Activated CD8-positive, alpha-beta memory T cell treated with anti-CD3 and anti-CD28 coated beads, Interleukin-2, amount 50 U/mL, for 24 hours (primary cell): ENCODE data around the gene PLXDC2.
"Not testable (repeated sequence)": the region's sequence is repeated elsewhere in the genome, so short reads cannot be mapped to it uniquely, and the experiment has no call there.

Source experiments
- DNase-seq: peaks from one replicate; pipeline ENCODE4 v3.0.0-alpha.2; 2020; ENCODE audit errors: extremely low read depth

The PLXDC2 gene

DNA sequence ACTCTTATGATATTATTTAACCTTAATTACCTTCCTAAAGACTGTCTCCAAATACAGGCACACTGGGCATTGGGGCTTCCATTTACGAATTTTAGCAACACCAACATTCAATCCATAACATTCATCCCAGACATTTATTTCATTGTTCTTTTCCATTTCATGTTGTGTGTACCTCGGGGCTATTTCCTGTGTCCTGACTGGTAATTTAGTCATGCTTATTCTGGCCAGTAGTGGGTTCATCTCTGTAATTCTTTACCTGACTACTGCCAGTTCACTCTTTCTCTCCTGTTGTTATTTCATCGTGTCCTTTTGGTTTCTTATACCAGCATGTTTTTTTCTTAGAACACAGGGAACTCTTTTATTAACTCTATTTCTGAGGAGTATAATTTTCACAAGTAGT, 225.7 kb downstream of the PLXDC2 start:
- no peak for DNase-seq

DNA sequence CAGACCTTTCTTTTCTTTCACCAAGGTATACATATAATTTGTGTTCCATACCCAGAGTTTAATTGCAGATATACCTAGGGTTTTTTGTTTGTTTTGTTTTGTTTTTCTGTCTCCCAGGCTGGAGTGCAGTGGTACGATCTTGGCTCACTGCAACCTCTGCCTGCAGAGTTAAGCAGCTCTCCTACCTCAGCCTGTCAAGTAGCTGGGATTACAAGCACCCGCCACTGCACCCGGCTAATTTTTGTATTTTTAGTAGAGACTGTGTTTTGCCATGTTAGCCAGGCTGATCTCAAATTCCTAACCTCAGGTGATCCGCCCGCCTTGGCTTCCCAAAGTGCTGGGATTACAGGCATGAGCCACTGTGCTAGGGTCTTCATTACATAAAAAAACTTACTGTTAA, 228.9 kb downstream of the PLXDC2 start:
- DNase-seq, result not testable (repeated sequence)

DNA sequence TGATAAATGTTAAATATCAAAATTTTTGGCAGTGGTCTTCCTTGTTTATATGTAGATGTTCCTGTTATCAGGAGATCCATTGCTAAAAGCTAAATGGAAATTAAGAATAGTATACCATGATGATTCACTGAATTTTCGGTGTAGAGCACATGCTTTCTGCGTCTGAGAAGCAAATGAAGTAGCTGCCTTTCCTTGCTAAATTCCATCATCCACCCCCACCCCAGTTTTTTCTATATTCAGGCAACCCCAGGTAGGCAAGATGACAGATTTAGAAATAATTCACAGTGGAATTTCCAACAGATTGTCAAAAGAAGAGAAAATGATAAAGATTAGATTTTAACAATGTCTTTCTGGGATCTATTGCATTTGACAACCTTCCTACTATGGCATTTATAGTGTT, 231.9 kb downstream of the PLXDC2 start:
- DNase-seq, result no peak

DNA sequence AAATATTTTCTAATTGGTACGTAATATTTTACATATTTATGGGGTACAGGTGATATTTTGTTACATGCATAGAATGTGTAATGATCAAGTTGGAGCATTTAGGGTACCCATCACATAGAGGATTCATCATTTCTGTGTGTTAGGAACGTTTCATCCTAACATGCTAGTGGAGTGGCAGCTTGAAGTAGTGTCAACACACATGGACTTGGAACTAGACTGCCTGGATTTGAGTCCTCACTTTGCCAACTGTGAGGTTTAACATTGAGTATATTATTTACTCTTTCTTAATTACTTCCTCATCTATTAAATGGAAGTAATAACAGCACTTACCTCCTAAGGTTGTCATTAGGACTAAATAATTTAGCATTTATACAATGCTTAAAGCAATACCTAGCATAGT, 241.9 kb downstream of the PLXDC2 start:
- no peak for DNase-seq

DNA sequence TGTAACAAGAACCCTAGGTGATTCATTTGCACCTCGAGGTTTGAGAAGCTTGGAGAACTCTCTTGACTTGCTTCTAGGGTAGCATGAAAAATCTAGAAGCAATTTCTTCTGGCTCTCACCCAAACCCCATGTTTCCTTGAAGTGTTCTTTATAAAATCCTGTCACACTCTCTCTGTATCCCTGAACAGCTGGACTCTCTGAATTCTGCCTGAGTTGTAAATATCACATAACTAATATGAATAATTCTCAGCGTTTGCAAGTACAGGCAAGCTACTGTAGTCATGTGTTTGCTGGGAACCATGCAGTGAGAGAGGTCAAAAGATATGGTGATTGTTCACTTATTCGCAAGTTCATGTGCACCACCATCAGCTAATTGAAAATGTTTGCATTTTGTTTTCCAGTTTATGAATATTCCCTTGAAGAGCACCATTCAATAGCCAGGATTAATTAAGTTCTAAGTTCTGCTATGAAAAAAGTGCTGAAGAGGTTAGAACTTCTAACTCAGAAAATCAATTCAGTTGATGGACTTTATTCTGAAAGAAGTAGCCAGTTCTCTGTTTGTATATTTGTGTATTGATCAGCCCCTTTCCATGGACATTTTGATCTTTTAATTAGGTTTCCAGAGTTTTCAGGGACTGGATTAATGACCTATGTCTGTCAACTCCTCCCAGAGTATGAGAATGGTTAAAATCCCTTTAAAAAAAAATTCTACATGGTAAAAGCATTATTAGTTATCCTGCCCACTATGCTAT, 243.0 kb downstream of the PLXDC2 start:
- DNase-seq, result no peak

DNA sequence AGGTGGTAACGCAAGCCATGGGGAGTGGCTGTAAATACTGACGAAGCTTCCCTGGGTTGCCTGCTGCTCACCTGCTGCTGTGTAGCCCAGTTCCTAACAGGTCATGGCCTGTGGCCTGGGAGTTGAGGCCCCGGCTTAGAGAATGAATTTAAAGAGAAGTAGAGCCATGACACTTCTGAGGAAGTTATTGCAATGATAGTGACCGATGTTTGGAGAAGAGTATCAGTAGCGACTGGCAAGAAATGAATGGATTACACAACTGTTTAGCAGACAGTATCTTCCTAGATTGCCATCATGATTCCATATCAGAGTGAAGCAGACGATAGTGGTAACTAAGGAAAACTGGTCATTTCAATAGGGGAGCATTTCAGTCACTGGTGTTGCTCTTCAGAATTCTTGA, 249.6 kb downstream of the PLXDC2 start:
- DNase-seq, result no peak

DNA sequence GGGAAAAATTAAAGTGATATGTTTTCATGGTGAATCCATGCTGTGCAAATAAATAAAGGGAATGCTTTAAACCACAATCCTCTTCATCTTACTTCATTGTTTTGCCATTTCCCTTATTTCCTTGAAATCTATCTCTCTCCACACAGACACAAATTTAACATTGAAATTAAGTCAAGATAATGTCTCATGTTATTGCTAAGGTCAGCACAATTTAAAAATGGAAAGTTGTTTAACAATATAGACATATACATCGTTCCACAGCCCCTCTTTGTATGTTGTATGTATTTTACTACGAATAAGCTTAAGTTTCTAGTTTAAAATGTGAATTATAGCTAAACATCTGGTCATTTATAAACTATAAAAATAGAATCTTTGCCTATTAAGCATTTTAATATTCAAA, 256.9 kb downstream of the PLXDC2 start:
- DNase-seq, result no peak

DNA sequence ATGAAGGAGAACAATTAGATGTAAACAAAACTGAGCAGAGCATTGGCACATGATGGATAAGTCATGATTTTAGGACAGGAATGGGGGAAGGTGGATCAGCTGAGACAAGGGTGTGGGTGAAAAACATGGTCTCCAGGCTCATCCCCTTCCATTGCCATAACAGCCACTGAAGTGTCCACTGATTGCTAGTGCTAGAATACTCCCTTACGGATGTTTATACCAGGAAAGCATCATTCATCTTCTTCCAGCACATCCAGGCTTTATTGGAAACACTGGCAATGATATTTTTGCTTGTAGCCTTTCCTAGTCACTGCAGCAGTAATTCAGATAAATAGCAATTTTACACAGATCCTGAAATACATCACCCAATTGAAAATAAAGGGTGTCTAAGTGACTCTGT, 259.5 kb downstream of the PLXDC2 start:
- no peak for DNase-seq

DNA sequence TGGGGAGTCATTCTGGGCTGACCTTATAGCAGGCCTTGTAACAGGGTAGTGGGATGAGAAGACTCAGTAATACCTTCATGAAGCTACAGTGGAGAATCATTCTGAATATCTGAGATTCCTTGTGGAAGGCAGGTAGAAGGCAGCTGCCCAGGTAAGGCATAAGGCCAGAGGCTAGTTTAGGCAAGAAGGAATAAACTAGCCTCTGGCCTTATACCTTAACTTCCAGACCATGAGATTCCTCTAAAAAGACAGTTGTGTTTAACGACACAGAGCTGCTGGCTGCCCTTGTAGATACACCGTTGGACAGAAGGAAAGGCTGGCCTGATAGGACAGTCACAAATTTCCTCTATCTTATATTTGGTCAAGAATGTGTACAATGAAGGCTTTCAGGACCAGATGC, 268.2 kb downstream of the PLXDC2 start:
- DNase-seq, result no peak

DNA sequence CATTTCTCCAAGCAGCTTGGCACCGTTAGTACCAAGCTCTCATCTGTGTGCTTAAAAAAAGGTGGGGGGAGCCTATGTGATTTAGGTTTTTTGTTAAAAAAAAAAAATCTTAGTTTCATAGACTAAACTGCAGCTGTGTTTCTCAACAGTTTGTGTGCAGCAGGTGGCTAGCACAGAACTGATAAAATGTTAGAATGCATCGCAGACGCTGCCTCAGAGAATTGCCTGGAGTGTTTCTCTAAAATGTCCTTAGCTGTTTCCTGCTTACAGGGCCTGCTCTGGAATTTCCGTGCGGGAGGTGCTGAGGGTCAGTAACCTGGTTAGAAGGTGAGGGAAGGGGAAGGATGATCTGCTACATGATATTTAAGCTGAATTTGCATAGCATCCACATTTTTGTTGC, 268.9 kb downstream of the PLXDC2 start:
- DNase-seq, result no peak

DNA sequence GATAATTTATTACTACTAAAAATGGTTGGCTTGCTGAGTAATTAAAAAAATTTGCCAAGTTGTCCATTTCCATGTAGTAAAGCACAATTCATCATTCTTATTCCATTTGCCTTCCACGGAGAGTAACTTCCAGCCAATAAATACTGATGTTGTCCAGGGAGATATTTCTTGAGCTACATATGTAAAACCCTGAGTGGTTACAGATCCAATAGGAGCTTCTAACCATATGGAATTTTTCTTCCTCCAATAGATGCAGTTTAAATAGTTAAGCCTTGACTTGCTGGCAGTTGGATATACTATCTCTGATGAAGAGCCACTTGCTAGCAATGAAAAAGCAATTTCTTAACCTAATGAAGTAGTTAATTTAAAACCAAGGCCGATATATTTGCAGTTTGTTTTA, 271.1 kb downstream of the PLXDC2 start:
- no peak for DNase-seq

DNA sequence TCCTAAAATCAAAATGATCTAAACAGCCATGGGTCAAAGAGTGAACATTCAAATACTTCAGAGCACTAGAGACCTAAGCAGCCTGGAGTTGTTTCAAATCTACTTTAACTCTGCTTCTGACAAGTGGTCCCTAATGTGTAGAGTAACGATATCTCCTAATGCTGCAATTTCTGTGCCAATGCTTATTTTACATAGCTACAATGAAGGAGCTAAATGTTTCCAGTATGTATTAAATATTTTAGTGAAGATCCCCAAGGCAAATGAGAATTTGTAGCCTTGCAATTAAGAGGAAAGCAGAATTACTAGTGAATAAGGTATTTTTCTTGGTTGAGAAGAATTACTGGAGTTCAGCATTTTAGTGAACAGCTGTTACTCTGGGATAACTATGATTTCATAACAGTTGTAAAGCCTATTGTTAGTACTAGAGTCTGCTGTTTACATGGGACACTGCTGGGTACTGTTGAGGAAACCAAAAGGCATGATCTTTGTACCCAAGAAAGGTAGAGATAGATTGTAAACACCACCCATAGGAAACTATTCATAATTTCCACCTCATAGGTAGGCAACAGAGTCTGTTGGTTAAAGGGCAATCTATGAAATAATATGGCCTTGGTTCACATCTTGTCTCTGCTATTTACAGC, 271.9 kb downstream of the PLXDC2 start:
- no peak for DNase-seq

DNA sequence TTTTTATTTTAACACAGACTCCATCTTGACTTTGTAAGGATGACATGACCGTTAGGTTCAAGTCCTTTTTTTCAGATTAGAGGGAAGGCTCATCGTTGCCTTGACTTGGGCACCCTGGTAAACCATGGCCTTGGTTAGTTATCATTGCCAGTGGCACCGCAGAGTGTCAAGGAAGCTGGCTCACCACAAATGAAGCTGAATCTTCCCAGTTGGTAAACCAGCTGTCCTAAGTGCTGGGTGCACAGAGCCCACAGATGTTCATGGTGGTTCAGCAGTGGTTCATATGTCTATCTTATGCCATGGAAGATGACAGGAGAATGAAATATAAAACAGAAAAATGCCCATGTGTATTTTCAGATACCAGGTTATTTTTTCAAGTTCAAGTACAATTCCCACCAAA, 273.6 kb downstream of the PLXDC2 start:
- no peak for DNase-seq

DNA sequence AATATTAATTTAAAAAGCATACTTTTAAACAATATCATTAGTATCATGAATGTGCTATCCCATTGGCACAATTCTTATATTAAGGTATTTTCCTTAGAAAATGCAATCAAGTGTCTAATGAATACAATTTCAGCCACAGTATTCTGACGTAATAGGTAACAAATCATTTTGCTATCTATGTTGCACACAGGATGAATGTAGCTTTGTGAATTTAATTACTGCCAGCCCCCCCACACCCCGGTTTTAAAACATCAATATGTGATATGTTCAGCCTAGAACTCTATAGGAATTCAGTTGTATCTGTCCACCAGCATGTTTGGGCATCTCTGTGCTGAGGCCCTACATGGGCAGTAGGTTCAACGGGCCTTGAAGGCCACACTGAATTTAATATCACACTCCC, 274.6 kb downstream of the PLXDC2 start:
- no peak for DNase-seq

DNA sequence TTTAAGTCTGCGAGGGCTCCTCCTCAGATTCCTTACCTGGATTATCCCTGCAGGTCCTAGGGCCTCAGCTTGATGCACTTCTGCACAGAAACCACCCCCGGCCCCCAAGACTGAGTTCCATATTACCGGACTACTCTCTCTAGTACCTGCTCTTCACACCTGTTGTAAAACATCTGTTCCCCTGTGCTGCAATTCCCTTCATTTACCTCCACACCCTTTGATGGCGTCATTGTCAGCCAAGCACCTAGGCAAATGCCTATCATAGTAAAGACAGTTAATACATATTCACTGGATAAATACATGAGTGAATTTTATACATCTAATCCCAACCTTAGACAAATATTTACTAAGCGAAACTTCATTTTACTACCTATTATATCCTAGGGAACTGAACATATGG, 275.5 kb downstream of the PLXDC2 start:
- no peak for DNase-seq

DNA sequence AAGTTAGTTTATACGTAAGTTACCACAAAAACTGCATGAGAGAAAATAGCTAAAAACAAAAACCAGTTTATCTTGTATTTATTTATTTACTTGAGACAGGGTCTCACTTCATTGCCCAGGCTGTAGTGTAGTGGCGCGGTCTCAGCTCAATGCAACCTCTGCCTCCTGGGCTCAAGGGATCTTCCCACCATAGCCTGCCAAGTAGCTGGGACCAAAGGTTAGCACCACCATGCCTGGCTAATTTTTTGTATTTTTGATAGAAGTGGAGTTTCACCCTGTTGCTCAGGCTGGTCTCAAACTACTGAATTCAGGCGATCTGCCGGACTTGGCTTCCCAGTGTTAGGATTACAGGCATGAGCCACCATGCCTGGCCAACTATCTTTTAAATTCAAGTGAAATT, 277.4 kb downstream of the PLXDC2 start:
- DNase-seq, result no peak

DNA sequence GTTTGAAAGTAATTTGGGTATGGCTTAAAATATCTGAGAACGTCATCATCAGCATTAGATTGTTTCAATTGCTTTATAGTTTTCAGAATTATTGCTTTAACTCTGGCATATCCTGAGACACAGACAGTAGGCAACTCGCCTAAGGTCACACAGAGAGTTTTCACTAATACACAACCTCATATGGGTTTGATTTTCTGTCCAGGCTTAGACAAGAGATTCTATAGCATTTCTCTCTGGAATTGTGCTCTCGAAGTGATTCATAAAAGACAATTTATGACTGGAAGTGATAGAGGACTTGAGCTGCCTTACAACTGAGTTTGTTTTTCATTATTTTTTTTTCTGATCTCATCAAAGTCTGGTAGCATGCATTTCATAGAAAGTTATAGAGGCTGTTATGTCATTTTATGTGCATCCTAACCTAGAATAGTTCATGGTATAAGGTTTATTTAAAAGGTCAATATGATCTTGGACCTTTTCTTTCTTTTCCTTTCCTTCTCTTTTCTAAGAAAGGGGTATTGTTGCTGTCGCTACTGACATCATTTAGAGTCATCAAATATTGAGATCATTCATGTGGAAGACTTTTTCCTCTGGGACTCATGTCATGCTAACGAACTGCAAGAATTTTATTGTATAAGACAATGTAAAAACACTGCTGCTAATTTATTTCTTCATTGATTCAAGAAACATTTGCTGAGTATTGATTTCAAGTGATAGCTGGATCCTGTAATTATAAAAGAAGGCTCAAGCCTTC, 278.2 kb downstream of the PLXDC2 start:
- no peak for DNase-seq

DNA sequence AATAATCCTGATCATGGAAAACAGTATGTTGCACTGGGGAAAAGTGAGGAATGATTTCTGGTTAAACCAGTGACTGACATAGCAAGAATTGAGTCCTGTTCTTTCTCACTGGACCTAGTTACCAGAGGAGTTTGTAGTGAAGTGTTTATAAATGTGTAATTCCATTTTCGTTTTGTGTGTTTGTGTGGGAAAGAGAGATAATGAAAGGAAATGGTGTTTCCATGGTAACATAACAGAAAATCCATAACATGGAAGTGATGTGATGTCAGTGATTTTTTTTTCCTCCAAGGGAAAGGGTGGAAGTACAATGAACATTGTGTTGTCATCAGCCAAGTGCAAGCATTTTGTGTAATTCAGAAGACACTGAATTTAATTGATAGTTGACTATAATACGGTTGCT, 283.9 kb downstream of the PLXDC2 start:
- DNase-seq, result no peak

DNA sequence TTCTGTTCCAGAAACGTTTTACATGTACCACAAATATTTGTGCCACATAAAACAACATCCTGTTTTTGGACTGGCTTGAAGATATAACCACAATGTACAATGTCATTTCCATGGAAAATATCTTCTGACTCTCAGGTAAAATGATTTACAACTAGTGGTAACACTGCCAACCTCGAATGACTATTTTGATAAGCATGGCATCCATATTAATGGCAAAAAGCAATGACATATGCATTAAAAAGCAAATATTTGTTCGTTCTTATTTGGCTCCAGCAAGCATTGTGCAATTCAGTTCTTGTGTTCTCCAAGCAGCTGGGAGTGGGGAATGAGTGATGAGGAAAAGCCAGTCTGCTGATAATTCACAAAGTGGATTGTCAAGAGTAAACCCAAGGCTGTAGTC, 289.0 kb downstream of the PLXDC2 start:
- no peak for DNase-seq

DNA sequence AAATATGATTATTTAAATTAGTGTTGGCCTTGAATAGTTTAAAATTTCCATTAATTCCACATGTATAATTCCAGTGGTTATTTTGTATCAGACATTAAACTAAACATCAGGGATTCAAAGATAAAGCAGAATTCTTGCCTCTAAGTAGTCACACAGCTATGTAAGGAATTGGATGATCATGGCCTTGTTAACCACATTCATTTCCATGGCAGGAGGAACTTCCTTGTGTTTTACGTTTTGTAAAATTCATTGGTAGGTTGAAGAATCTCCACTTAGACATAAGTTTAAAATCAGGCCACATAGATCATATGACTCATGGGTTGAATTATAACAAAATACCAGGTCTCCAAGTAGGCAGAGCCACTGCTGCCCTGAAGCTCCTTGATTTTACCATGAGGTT, 289.7 kb downstream of the PLXDC2 start:
- DNase-seq, result no peak

DNA sequence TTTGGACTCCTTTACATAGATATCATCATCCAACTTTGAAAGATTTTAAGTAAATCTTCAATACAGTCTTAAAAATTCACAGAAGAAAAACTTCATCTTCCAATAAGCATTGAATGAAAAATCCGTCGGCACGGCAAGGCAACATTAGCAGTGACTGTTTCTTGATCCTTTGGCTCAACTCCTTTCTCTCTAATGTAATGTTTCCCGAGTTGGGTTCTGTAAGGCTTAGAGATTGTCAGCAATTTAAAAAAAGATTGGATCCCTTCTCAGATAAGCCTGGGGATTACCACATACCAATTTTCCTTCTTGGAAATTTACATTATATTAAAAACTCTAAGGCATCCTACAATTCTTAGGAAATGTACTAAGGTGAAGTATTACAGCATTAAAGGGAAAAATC, 291.8 kb downstream of the PLXDC2 start:
- no peak for DNase-seq

DNA sequence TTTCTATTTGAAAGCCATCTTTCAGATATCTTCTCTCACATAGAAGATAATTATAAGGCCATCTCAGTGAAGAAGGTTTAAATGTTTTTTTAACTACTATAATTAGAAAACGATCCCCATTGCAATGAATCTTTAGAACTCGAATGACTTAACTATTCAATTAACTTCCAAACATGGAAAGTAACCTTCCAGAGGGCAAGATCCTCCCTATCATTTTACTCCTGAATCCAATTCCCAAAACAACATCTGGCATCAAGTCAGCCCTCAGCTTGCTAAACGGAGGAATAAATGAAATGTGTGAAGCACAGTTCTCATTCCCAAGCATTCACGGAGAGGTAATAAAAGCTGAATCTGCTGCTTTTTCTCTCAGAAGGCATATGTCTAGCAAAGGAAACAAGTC, 293.4 kb downstream of the PLXDC2 start:
- DNase-seq, result no peak
